Neural progenitor cell (in vitro differentiated cells): Measurements from ENCODE around the gene CYP2C8.

Experiments
- CTCF ChIP-seq: fragments of 200-600 bp; sonication (generic); IDR thresholded peaks from 2 replicates; pipeline ENCODE4 v1.5.1; 2017; ENCODE audit warnings: antibody characterized with exemption, mild to moderate bottlenecking
- EZH2 ChIP-seq: fragments of 200-600 bp; sonication (generic); IDR thresholded peaks from 2 replicates; pipeline ENCODE4 v1.6.1; 2017; ENCODE audit warnings: antibody characterized with exemption, mild to moderate bottlenecking, moderate library complexity
- EZH2phosphoT487 ChIP-seq: fragments of 200-600 bp; sonication (generic); IDR thresholded peaks from 2 replicates; pipeline ENCODE4 v1.6.1; 2017; ENCODE audit warnings: antibody characterized with exemption

GRCh38 chr10:94992811-94993210 lies 76.5 kb downstream of the CYP2C8 start:
- no peak for TF ChIP-seq EZH2
- TF ChIP-seq CTCF: no peak
- no peak for TF ChIP-seq EZH2phosphoT487
